H1 (cell line): ENCODE data around the gene SPINT1. TPM values are rescaled to one million over a fixed set of nuclear protein-coding genes. Genes with fewer than 3 reads are reported as not detected.

ENCODE experiments used
- CTCF ChIA-PET: fragments of 300-600 bp; sonication (Branson Sonifier 250); formaldehyde crosslinking; loops from one replicate; lab custom pipeline; 2021; ENCODE audit not compliant: partially characterized antibody; lab: Charles Lee
- POLR2A ChIA-PET: fragments of 300-600 bp; sonication (Branson Sonifier 250); formaldehyde crosslinking; loops from one replicate; lab custom pipeline; 2021; ENCODE audit warnings: inconsistent platforms; ENCODE audit not compliant: partially characterized antibody; lab: Charles Lee
- DNase-seq, 2 experiments: peaks; one replicate each; pipeline versions ENCODE4 v3.0.0 to v3.0.0-alpha.2; 2010 to 2022; ENCODE audit warnings: low spot score in 2 of 2, low read depth in 1 of 2, mixed read lengths in 1 of 2
- FAIRE-seq: peaks from 2 replicates; lab custom pipeline; 2011; peaks lifted over from hg19 to GRCh38; lab: Jason Lieb, UNC
- H2AFZ ChIP-seq: 2 replicates; pipeline ENCODE4 v1.8.1; 2012; ENCODE audit warnings: low read length, inconsistent platforms
- H2AK5ac ChIP-seq: 2 replicates; pipeline ENCODE4 v1.6.1; 2013; ENCODE audit warnings: low read depth, low read length
- H2BK120ac ChIP-seq: replicated peaks from 2 replicates; pipeline ENCODE3; 2013; ENCODE audit warnings: low read depth, low read length, inconsistent platforms
- H2BK12ac ChIP-seq: 2 replicates; pipeline ENCODE4 v1.6.1; 2013; ENCODE audit warnings: low read depth, low read length
- H2BK15ac ChIP-seq: 2 replicates; pipeline ENCODE4 v1.6.1; 2013; ENCODE audit warnings: low read length
- H2BK20ac ChIP-seq: 2 replicates; pipeline ENCODE4 v1.6.1; 2013; ENCODE audit warnings: low read length
- H2BK5ac ChIP-seq: 2 replicates; pipeline ENCODE4 v1.6.1; 2013; ENCODE audit warnings: low read depth, low read length
- H3K14ac ChIP-seq: 2 replicates; pipeline ENCODE4 v1.6.1; 2013; ENCODE audit warnings: inconsistent platforms; ENCODE audit not compliant: insufficient read length
- H3K18ac ChIP-seq: 2 replicates; pipeline ENCODE4 v1.6.1; 2013; ENCODE audit warnings: low read length; ENCODE audit errors: extremely low read depth
- H3K23ac ChIP-seq: 2 replicates; pipeline ENCODE4 v1.6.1; 2013; ENCODE audit warnings: inconsistent platforms; ENCODE audit not compliant: insufficient read length
- H3K23me2 ChIP-seq: 2 replicates; pipeline ENCODE4 v1.6.1; 2013; ENCODE audit warnings: low read depth, low read length
- H3K27ac ChIP-seq: 2 replicates; pipeline ENCODE4 v1.6.1; 2011; ENCODE audit warnings: low read depth, low read length, inconsistent platforms
- H3K27me3 ChIP-seq, 4 experiments: replicated peaks in 1 of 4; 1 replicate in 1 of 4; 2 replicates in 3 of 4; pipeline versions ENCODE4 v1.6.1 to v1.8.1; 2011 to 2013; ENCODE audit warnings: low read length in 3 of 4, mild to moderate bottlenecking in 3 of 4, inconsistent platforms in 2 of 4, mixed read lengths in 2 of 4, moderate library complexity in 1 of 4; ENCODE audit not compliant: control insufficient read depth in 3 of 4, insufficient read depth in 3 of 4; ENCODE audit errors: extremely low read depth in 1 of 4
- H3K36me3 ChIP-seq, 4 experiments: 2 replicates each; pipeline versions ENCODE4 v1.6.1 to v1.8.1; 2011 to 2013; ENCODE audit warnings: mild to moderate bottlenecking in 4 of 4, low read length in 3 of 4, moderate library complexity in 2 of 4, control low read depth in 1 of 4, inconsistent platforms in 1 of 4; ENCODE audit not compliant: insufficient read depth in 4 of 4, control insufficient read depth in 2 of 4
- H3K4ac ChIP-seq: replicated peaks from 2 replicates; pipeline ENCODE3; 2013; ENCODE audit warnings: low read length, low read depth, mixed read lengths, inconsistent platforms; ENCODE audit not compliant: insufficient read length
- H3K4me1 ChIP-seq, 4 experiments: replicated peaks in 1 of 4; 1 replicate in 1 of 4; 2 replicates in 3 of 4; pipeline versions ENCODE4 v1.6.1 to v1.8.1; 2011 to 2013; ENCODE audit warnings: low read length in 3 of 4, inconsistent platforms in 2 of 4, mixed read lengths in 1 of 4; ENCODE audit not compliant: insufficient read depth in 4 of 4, control insufficient read depth in 3 of 4
- H3K4me2 ChIP-seq, 2 experiments: 2 replicates each; pipeline versions ENCODE4 v1.6.1 to v1.8.1; 2011 to 2013; ENCODE audit warnings: low read depth in 2 of 2, low read length in 2 of 2, control low read depth in 1 of 2, inconsistent platforms in 1 of 2, mild to moderate bottlenecking in 1 of 2; ENCODE audit not compliant: insufficient read depth in 1 of 2
- H3K4me3 ChIP-seq, 4 experiments: fragments of 200-600, 300-600 bp in 1 of 4; sonication (generic), shearing (Covaris generic), sonication (Bioruptor Twin) in 1 of 4; 2 replicates each; pipeline versions ENCODE4 v1.5.1 to v1.8.1; 2011 to 2016; ENCODE audit warnings: low read length in 4 of 4, low read depth in 3 of 4, control low read depth in 2 of 4, inconsistent platforms in 2 of 4, mild to moderate bottlenecking in 2 of 4, mixed read lengths in 1 of 4, moderate library complexity in 1 of 4; ENCODE audit not compliant: insufficient read depth in 2 of 4; ENCODE audit errors: extremely low read depth in 1 of 4
- H3K56ac ChIP-seq: replicated peaks from 2 replicates; pipeline ENCODE3; 2013; ENCODE audit warnings: low read depth, mild to moderate bottlenecking, mixed read lengths, low read length, inconsistent platforms; ENCODE audit not compliant: insufficient read length
- H3K79me1 ChIP-seq: 2 replicates; pipeline ENCODE4 v1.6.1; 2013; ENCODE audit warnings: low read depth, low read length, control low read depth
- H3K79me2 ChIP-seq, 2 experiments: 2 replicates each; pipeline versions ENCODE4 v1.6.1 to v1.8.1; 2012 to 2013; ENCODE audit warnings: low read length in 2 of 2, mild to moderate bottlenecking in 2 of 2, inconsistent platforms in 1 of 2; ENCODE audit not compliant: insufficient read depth in 2 of 2, control insufficient read depth in 1 of 2
- H3K9ac ChIP-seq, 4 experiments: replicated peaks in 1 of 4; 1 replicate in 1 of 4; 2 replicates in 3 of 4; pipeline versions ENCODE4 v1.6.1 to v1.8.1; 2011 to 2013; ENCODE audit warnings: low read depth in 3 of 4, low read length in 3 of 4, control low read depth in 2 of 4, mild to moderate bottlenecking in 2 of 4, moderate library complexity in 2 of 4, inconsistent platforms in 1 of 4; ENCODE audit errors: extremely low read depth in 1 of 4
- H3K9me3 ChIP-seq, 2 experiments: 2 replicates each; pipeline versions ENCODE4 v1.6.1 to v1.8.1; 2012 to 2013; ENCODE audit warnings: mild to moderate bottlenecking in 2 of 2, moderate library complexity in 2 of 2, control low read depth in 1 of 2, inconsistent platforms in 1 of 2, low read depth in 1 of 2, low read length in 1 of 2, mixed read lengths in 1 of 2; ENCODE audit not compliant: insufficient read depth in 2 of 2
- H4K20me1 ChIP-seq, 2 experiments: replicated peaks in 1 of 2; 2 replicates each; pipeline versions ENCODE3 to v1.8.1; 2011 to 2013; ENCODE audit warnings: inconsistent platforms in 2 of 2, low read length in 2 of 2, mild to moderate bottlenecking in 1 of 2; ENCODE audit not compliant: insufficient read depth in 2 of 2, control insufficient read depth in 1 of 2
- H4K5ac ChIP-seq: 2 replicates; pipeline ENCODE4 v1.6.1; 2013; ENCODE audit warnings: low read length, low read depth, mixed read lengths, inconsistent platforms; ENCODE audit not compliant: insufficient read length
- H4K8ac ChIP-seq: 2 replicates; pipeline ENCODE4 v1.8.0; 2013; ENCODE audit warnings: mild to moderate bottlenecking, moderate library complexity, low read length, inconsistent platforms; ENCODE audit not compliant: insufficient read depth; ENCODE audit errors: extremely low read depth
- H4K91ac ChIP-seq: replicated peaks from 2 replicates; pipeline ENCODE3; 2013; ENCODE audit warnings: low read length, mixed read lengths, inconsistent platforms; ENCODE audit not compliant: insufficient read length
- EP300 ChIP-seq, 2 experiments: IDR thresholded peaks; 1 replicate in 1 of 2; 2 replicates in 1 of 2; pipeline ENCODE4 v1.6.1; 2011 to 2012; ENCODE audit warnings: low read depth in 2 of 2, low read length in 2 of 2, mild to moderate bottlenecking in 2 of 2, borderline replicate concordance in 1 of 2, inconsistent platforms in 1 of 2, moderate library complexity in 1 of 2
- GABPA ChIP-seq: IDR thresholded peaks from 2 replicates; pipeline ENCODE4 v1.6.1; 2011; ENCODE audit warnings: mild to moderate bottlenecking, low read length, moderate library complexity, borderline replicate concordance; ENCODE audit not compliant: insufficient read depth
- POLR2AphosphoS5 ChIP-seq: IDR thresholded peaks from 2 replicates; pipeline ENCODE4 v1.6.1; 2011; ENCODE audit warnings: low read depth, low read length
- POU5F1 ChIP-seq: IDR thresholded peaks from 2 replicates; pipeline ENCODE4 v1.6.1; 2011; ENCODE audit warnings: low read depth, mild to moderate bottlenecking, low read length, moderate library complexity
- RAD21 ChIP-seq, 2 experiments: IDR thresholded peaks in 1 of 2; conservative IDR thresholded peaks in 1 of 2; 2 replicates each; pipeline ENCODE4 v1.6.1; 2011; ENCODE audit warnings: low read depth in 2 of 2, low read length in 2 of 2, improper control_type of control experiment in 1 of 2, inconsistent platforms in 1 of 2, mild to moderate bottlenecking in 1 of 2, moderate library complexity in 1 of 2
- RXRA ChIP-seq: IDR thresholded peaks from 2 replicates; pipeline ENCODE4 v1.6.1; 2011; ENCODE audit warnings: low read depth, mild to moderate bottlenecking, low read length, moderate library complexity; ENCODE audit not compliant: insufficient read depth
- SIX5 ChIP-seq: IDR thresholded peaks from 2 replicates; pipeline ENCODE4 v1.6.1; 2011; ENCODE audit warnings: mild to moderate bottlenecking, low read depth, low read length
- SP2 ChIP-seq: IDR thresholded peaks from 2 replicates; pipeline ENCODE4 v1.6.1; 2012; ENCODE audit warnings: mild to moderate bottlenecking, low read length, inconsistent platforms
- TAF7 ChIP-seq: optimal IDR thresholded peaks from 2 replicates; pipeline ENCODE3; 2011; ENCODE audit warnings: low read depth, mild to moderate bottlenecking, inconsistent platforms, low read length, moderate library complexity, borderline replicate concordance
- WGBS, 2 experiments: shearing (Covaris generic) in 1 of 2; methylation state at CpG; one replicate each; pipeline versions ENCODE4 v1.1.6 to v1.1.7; 2013 to 2015; ENCODE audit warnings: low lambda C conversion rate in 2 of 2, mixed read lengths in 2 of 2, inconsistent platforms in 1 of 2, low coverage in 1 of 2, missing lambda C conversion rate in 1 of 2; ENCODE audit not compliant: insufficient replicate concordance in 2 of 2, insufficient coverage in 1 of 2, insufficient read length in 1 of 2; ENCODE audit errors: extremely low coverage in 1 of 2, missing lambda C conversion rate in 1 of 2; 5-methylcytosine and 5-hydroxymethylcytosine counted together
- polyA plus RNA-seq, 7 experiments: library from polyadenylated mRNA; depleted of rRNA in 3 of 7; stranded (reverse) in 5 of 7; unstranded in 2 of 7; fragments of >200 nt in 5 of 7; fragments of 200-250 nt in 2 of 7; gene quantifications; 1 replicate in 5 of 7; 2 replicates in 1 of 7; 4 replicates in 1 of 7; pipeline versions ENCODE4 v1.2.1 to v1.2.3, GENCODE V29; 2011 to 2013; ENCODE audit warnings: missing spikeins in 2 of 7, mixed read lengths in 2 of 7
- total RNA-seq: library from RNA; stranded (reverse); fragmentation: NEBNext Ultra II Directional; extraction: Animal tissue kit (Norgen Biotek cat#: 25700); gene quantifications from 2 replicates; pipeline ENCODE4 v1.2.1, GENCODE V29; 2021

Gene SPINT1
- total and polyA plus RNA-seq, 2 of the 8 experiments (the other 6 are each of a cell fraction or from before 2014, with no cell fraction given) = 117 to 155 TPM

- peak overlapping the region in 1 of 2 experiments; percentile 7; a peak in 1 of 4 replicates for H3K4me2 ChIP-seq
- H2AK5ac ChIP-seq = no peak overlapping the region
- H3K79me1 ChIP-seq = no peaks in the 10 kb centered on the region; the same call in 1 of the 2 replicates
- H2BK12ac ChIP-seq = no peak overlapping the region
- DNase-seq (no peak), FAIRE-seq (no peak)
- H3K56ac ChIP-seq = peak overlapping the region; percentile 39
- no peak overlapping the region for H3K23ac ChIP-seq
- H3K9ac ChIP-seq = no peak overlapping the region
- H3K36me3 ChIP-seq = no peaks in the 10 kb centered on the region
- ChIA-PET POLR2A (no interaction called here), CTCF (interaction anchor here (0.7 to 1.6 kb wide), 3 partner anchors 11 to 93 kb away, joined by 3 to 4 read pairs (median 4); no protein-coding TSS in a partner anchor)
- no peak overlapping the region for H4K91ac ChIP-seq
- no peak overlapping the region for H3K14ac ChIP-seq
- H2BK20ac ChIP-seq = no peak overlapping the region
- no peak overlapping the region for H3K4me3 ChIP-seq
- H3K18ac ChIP-seq = no peak overlapping the region
- no peaks in the 10 kb centered on the region for H3K9me3 ChIP-seq
- H3K4me1 ChIP-seq = peaks cover 2 to 11% (median 9%) of the 10 kb centered on the region in 4 experiments; a peak in 5 of 7 replicates
- H4K20me1 ChIP-seq = no peaks in the 10 kb centered on the region
- peaks cover 1% of the 10 kb centered on the region; the same call in 1 of the 2 replicates for H3K23me2 ChIP-seq
- no peaks in the 10 kb centered on the region for H3K27me3 ChIP-seq
- TF ChIP-seq EP300 (IDR thresholded peaks at IDR 0.05; ENCODE audit: borderline replicate concordance in 1 of 2, low read depth in 2 of 2, low read length in 2 of 2) (no peak), TAF7 (no peak), RXRA (no peak), SIX5 (no peak), SP2 (no peak), GABPA (no peak), RAD21 (IDR thresholded peaks at IDR 0.05 in 1 of 2, conservative IDR thresholded peaks at IDR 0.05 in 1 of 2; ENCODE audit: low read depth in 2 of 2, low read length in 2 of 2) (no peak), POLR2AphosphoS5 (no peak), POU5F1 (no peak)
- H3K27ac ChIP-seq = no peak overlapping the region
- H4K5ac ChIP-seq = no peak overlapping the region
- no peak overlapping the region for H2BK15ac ChIP-seq
- H3K79me2 ChIP-seq = peaks cover 0 to 6% of the 10 kb centered on the region in 2 experiments; a peak in 2 of 4 replicates
- no peak overlapping the region for H2BK120ac ChIP-seq
- H2AFZ ChIP-seq = no peak overlapping the region
- no peak overlapping the region for H2BK5ac ChIP-seq
- H3K4ac ChIP-seq = peak overlapping the region; percentile 74
- 88% methylated on average over 3 of the region's 3 CpGs; no CpG with 5 or more reads in 1 of the 2 experiments for WGBS, 2 experiments
- no peak overlapping the region for H4K8ac ChIP-seq
Observed at GRCh38 chr15:40799523-40799922, 44.3 kb upstream of the SPINT1 start.
